Neutrophil (primary cell): ENCODE measurements around the gene NXNL1.
"Not testable (repeated sequence)": the region's sequence is repeated elsewhere in the genome, so short reads cannot be mapped to it uniquely, and the experiment has no call there.

Source experiments
- H3K27ac ChIP-seq: fragments of 200-600 bp; sonication (generic); 2 replicates; pipeline ENCODE4 v1.5.1; 2016; ENCODE audit warnings: mild to moderate bottlenecking, moderate library complexity
- H3K27me3 ChIP-seq: fragments of 200-600 bp; sonication (generic); 2 replicates; pipeline ENCODE4 v1.6.0; 2016; ENCODE audit warnings: mild to moderate bottlenecking
- H3K36me3 ChIP-seq: fragments of 200-600 bp; sonication (generic); 2 replicates; pipeline ENCODE4 v1.5.1; 2017
- H3K4me1 ChIP-seq, 2 experiments: fragments of 200-600 bp in 1 of 2; sonication (generic) in 1 of 2; 1 replicate in 1 of 2; 2 replicates in 1 of 2; pipeline versions ENCODE4 v1.5.1 to v1.6.1; 2013 to 2016; ENCODE audit warnings: low read depth in 1 of 2, low read length in 1 of 2, mild to moderate bottlenecking in 1 of 2, moderate library complexity in 1 of 2; ENCODE audit not compliant: control insufficient read depth in 1 of 2, insufficient read depth in 1 of 2
- H3K4me3 ChIP-seq, 2 experiments: fragments of 200-600 bp in 1 of 2; sonication (generic) in 1 of 2; 1 replicate in 1 of 2; 2 replicates in 1 of 2; pipeline ENCODE4 v1.5.1; 2013 to 2016; ENCODE audit warnings: low read depth in 1 of 2, low read length in 1 of 2, mild to moderate bottlenecking in 1 of 2, moderate library complexity in 1 of 2
- H3K9me3 ChIP-seq: fragments of 200-600 bp; sonication (generic); 2 replicates; pipeline ENCODE4 v1.5.1; 2016
- CTCF ChIP-seq: fragments of 200-600 bp; sonication (generic); IDR thresholded peaks from 2 replicates; pipeline ENCODE4 v1.5.1; 2016; ENCODE audit warnings: antibody characterized with exemption

Gene NXNL1

GRCh38 chr19:17482877-17483604 lies 22.3 kb upstream of the NXNL1 start:
- no peak overlapping the region for H3K4me3 ChIP-seq
- H3K36me3 ChIP-seq = no peaks in the 10 kb centered on the region
- H3K27ac ChIP-seq = no peak overlapping the region
- H3K4me1 ChIP-seq = no peaks in the 10 kb centered on the region
- H3K27me3 ChIP-seq = no peaks in the 10 kb centered on the region
- no peak for TF ChIP-seq CTCF
- H3K9me3 ChIP-seq = no peaks in the 10 kb centered on the region

- TF ChIP-seq CTCF = no peak
- no peaks in the 10 kb centered on the region for H3K4me1 ChIP-seq
Observed at GRCh38 chr19:17481986-17482385, 21.3 kb upstream of the NXNL1 start.

GRCh38 chr19:17479325-17479791 lies 18.6 kb upstream of the NXNL1 start:
- H3K36me3 ChIP-seq = no peaks in the 10 kb centered on the region
- H3K4me1 ChIP-seq = no peaks in the 10 kb centered on the region
- H3K4me3 ChIP-seq = no peak overlapping the region
- no peak overlapping the region for H3K27ac ChIP-seq
- H3K9me3 ChIP-seq = no peaks in the 10 kb centered on the region
- H3K27me3 ChIP-seq = no peaks in the 10 kb centered on the region
- no peak for TF ChIP-seq CTCF

More at GRCh38 chr19:17481986-17482385, 21.3 kb upstream of the NXNL1 start:
- no peaks in the 10 kb centered on the region for H3K9me3 ChIP-seq
- H3K27me3 ChIP-seq = no peaks in the 10 kb centered on the region
- no peak overlapping the region for H3K4me3 ChIP-seq
- no peaks in the 10 kb centered on the region for H3K36me3 ChIP-seq
- H3K27ac ChIP-seq = no peak overlapping the region

- H3K36me3 ChIP-seq = no peaks in the 10 kb centered on the region
- no peak overlapping the region for H3K27ac ChIP-seq
- no peak overlapping the region for H3K4me3 ChIP-seq
- no peaks in the 10 kb centered on the region for H3K9me3 ChIP-seq
- H3K4me1 ChIP-seq = peaks cover 3 to 5% of the 10 kb centered on the region in 2 experiments
- no peak for TF ChIP-seq CTCF
- H3K27me3 ChIP-seq = peaks cover 26% of the 10 kb centered on the region
Observed at GRCh38 chr19:17475541-17476115, 14.9 kb upstream of the NXNL1 start.

- H3K36me3 ChIP-seq, H3K9me3 ChIP-seq, H3K4me3 ChIP-seq, H3K27ac ChIP-seq: not testable (repeated sequence)
- H3K27me3 ChIP-seq = peaks cover 31% of the 10 kb centered on the region
- H3K4me1 ChIP-seq = peaks cover 8 to 10% of the 10 kb centered on the region in 2 experiments
Observed at GRCh38 chr19:17475011-17475540, 14.3 kb upstream of the NXNL1 start.

- Histone ChIP-seq H3K9me3 (no peaks in the 10 kb centered on the region), H3K4me3 (no peak overlapping the region), H3K27me3 (peaks cover 52% of the 10 kb centered on the region), H3K27ac (no peak overlapping the region), H3K36me3 (no peaks in the 10 kb centered on the region), H3K4me1 (peaks cover 11 to 19% of the 10 kb centered on the region in 2 experiments)
- TF ChIP-seq CTCF = no peak
Observed at GRCh38 chr19:17473041-17473440, 12.3 kb upstream of the NXNL1 start.
